Tibial nerve (tissue), 4 donors: ENCODE data around the gene CLCN7. TPM values are rescaled to one million over a fixed set of nuclear protein-coding genes. Genes with fewer than 3 reads are reported as not detected.

Experiments
- DNase-seq, 2 donors: peaks; one replicate each; pipeline ENCODE4 v3.0.0-alpha.2; 2019; ENCODE audit warnings: low spot score in 2 of 2
- H3K27ac ChIP-seq, 4 donors: fragments of 200-600 bp; sonication (generic) in 3 of 4; one replicate each; pipeline ENCODE4 v1.5.1; 2017 to 2019; ENCODE audit warnings: mild to moderate bottlenecking in 1 of 4
- H3K27me3 ChIP-seq, 2 donors: fragments of 200-600 bp; sonication (generic) in 1 of 2; one replicate each; pipeline versions ENCODE4 v1.5.1 to v1.6.0; 2017 to 2019
- H3K36me3 ChIP-seq, 3 donors: fragments of 200-600 bp; sonication (generic); one replicate each; pipeline ENCODE4 v1.5.1; 2018 to 2019
- H3K4me1 ChIP-seq, 4 donors: fragments of 200-600 bp; sonication (generic) in 3 of 4; one replicate each; pipeline ENCODE4 v1.5.1; 2017 to 2019
- H3K4me3 ChIP-seq, 4 donors: fragments of 200-600 bp; sonication (generic) in 3 of 4; one replicate each; pipeline ENCODE4 v1.5.1; 2017 to 2019; ENCODE audit warnings: mild to moderate bottlenecking in 1 of 4, moderate library complexity in 1 of 4
- H3K9me3 ChIP-seq, 4 donors: fragments of 200-600 bp; sonication (generic) in 3 of 4; one replicate each; pipeline ENCODE4 v1.5.1; 2017 to 2019
- EP300 ChIP-seq, 2 donors: sonication (generic); formaldehyde crosslinking; IDR thresholded peaks; one replicate each; pipeline ENCODE4 v1.6.1; 2017; ENCODE audit warnings: antibody characterized with exemption in 2 of 2, mild to moderate bottlenecking in 1 of 2
- POLR2A ChIP-seq, 2 donors: fragments of 450-650 bp; IDR thresholded peaks; one replicate each; pipeline ENCODE4 v1.6.1; 2017; ENCODE audit warnings: antibody characterized with exemption in 2 of 2, mild to moderate bottlenecking in 2 of 2, moderate library complexity in 2 of 2
- WGBS, 2 donors: methylation state at CpG; one replicate each; pipeline ENCODE4 v1.1.5; 2018; 5-methylcytosine and 5-hydroxymethylcytosine counted together
- total RNA-seq, 4 donors: library from RNA; depleted of rRNA; stranded (reverse); fragments of >200 nt; gene quantifications; one replicate each; pipeline ENCODE4 v1.1.0, GENCODE V29; 2016
- TF ChIP-seq, protein P1 (sequence below), 5 experiments: fragments of 200-600 bp in 3 of 5; fragments of 450-650 bp in 2 of 5; sonication (generic) in 3 of 5; IDR thresholded peaks; one replicate each; pipeline ENCODE4 v1.5.1; 2016 to 2019; ENCODE audit warnings: antibody characterized with exemption in 5 of 5, mild to moderate bottlenecking in 3 of 5, moderate library complexity in 2 of 5

CLCN7 gene
- total RNA-seq, 4 donors from 2014 or later = 38.7 to 136 (median 73.1) TPM

DNA sequence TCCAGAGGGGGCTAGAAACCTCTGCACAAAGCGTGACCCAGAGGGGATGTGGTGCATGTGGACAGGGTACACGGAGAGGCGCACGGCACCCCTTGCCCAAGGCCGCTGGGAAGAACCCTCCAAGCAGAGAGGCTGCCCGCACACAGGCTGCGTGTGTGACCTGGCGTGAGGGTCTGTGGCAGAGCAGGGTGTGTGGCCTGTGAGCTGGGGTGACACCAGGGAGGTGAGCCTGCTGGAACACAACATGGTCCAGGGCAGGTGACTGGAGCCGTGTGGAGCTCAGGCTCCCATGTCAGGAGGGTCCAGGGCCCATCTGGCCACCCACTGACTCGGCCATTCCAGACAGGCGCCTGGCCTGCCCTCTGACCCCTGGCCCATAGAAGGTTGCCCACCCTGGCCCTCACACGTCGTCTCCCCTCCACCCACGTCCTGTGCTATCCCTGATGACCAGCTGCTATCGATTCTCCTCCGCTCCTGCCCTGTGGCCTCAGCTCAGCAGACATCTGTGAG lies 43.9 kb upstream of the CLCN7 start:
- TF ChIP-seq EP300 (IDR thresholded peaks at IDR 0.05) (no peak), POLR2A (IDR thresholded peaks at IDR 0.05) (no peak)
- TF ChIP-seq, protein P1, sequence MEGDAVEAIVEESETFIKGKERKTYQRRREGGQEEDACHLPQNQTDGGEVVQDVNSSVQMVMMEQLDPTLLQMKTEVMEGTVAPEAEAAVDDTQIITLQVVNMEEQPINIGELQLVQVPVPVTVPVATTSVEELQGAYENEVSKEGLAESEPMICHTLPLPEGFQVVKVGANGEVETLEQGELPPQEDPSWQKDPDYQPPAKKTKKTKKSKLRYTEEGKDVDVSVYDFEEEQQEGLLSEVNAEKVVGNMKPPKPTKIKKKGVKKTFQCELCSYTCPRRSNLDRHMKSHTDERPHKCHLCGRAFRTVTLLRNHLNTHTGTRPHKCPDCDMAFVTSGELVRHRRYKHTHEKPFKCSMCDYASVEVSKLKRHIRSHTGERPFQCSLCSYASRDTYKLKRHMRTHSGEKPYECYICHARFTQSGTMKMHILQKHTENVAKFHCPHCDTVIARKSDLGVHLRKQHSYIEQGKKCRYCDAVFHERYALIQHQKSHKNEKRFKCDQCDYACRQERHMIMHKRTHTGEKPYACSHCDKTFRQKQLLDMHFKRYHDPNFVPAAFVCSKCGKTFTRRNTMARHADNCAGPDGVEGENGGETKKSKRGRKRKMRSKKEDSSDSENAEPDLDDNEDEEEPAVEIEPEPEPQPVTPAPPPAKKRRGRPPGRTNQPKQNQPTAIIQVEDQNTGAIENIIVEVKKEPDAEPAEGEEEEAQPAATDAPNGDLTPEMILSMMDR (IDR thresholded peaks at IDR 0.05) = no peak
- Histone ChIP-seq H3K36me3 (peaks cover 0 to 91% (median 0%) of the 10 kb centered on the region in 3 donors), H3K9me3 (peaks cover 0 to 19% (median 0%) of the 10 kb centered on the region in 4 donors), H3K27me3 (no peaks in the 10 kb centered on the region), H3K4me3 (no peak overlapping the region), H3K4me1 (no peaks in the 10 kb centered on the region), H3K27ac (no peak overlapping the region)
- 88 to 92% methylated on average over 16 of the region's 16 CpGs for WGBS, 2 donors
- DNase-seq = no peak

DNA sequence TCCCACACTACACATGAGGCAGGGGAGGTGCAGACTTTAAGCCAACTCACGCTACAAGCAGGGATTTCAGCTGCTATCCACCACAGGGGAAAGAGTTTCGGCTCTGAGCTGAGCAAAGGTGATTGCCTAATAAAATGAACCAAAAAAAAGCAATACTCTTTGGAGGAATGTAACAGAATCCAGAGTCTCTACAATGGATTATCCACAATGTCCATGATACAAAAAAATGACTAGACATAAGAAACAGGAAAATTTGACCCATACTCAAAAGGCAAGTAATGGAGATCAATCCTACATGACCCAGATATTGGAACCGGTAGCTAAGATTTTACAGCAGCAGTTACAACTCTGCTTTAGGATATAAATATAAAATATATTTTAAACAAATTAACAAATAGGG lies 39.7 kb upstream of the CLCN7 start:
- DNase-seq = no peak
- TF ChIP-seq EP300 (IDR thresholded peaks at IDR 0.05) (no peak), POLR2A (IDR thresholded peaks at IDR 0.05) (no peak)
- TF ChIP-seq, protein P1 (IDR thresholded peaks at IDR 0.05) = no peak
- Histone ChIP-seq H3K36me3 (peaks cover 0 to 96% (median 0%) of the 10 kb centered on the region in 3 donors), H3K27me3 (no peaks in the 10 kb centered on the region), H3K27ac (no peak overlapping the region), H3K9me3 (peaks cover 0 to 20% (median 0%) of the 10 kb centered on the region in 4 donors), H3K4me1 (no peaks in the 10 kb centered on the region), H3K4me3 (no peak overlapping the region)
- 96 to 97% methylated on average over 3 of the region's 3 CpGs for WGBS, 2 donors

DNA sequence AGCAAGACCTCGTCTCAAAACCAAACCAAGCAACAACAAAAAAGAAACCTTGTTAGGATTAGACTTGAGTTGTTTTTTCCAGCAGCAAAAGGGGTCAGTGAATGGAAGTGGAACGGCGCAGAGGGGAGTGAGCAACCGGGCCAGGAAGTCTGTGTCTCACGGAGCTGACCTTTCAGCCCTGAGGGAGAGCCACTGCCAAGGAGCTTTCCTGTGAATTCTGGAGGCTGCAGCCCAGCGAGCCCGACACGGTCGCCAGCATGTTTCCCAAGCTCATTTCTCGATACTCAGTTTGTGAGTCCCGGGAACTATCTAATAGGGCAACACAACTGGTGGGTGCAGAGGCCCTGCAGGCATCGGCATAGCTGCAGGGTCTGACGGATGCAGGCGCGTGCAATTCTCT lies 37.9 kb upstream of the CLCN7 start:
- Histone ChIP-seq H3K9me3 (peaks cover 0 to 20% (median 0%) of the 10 kb centered on the region in 4 donors), H3K27ac (no peak overlapping the region), H3K36me3 (peaks cover 0 to 95% (median 0%) of the 10 kb centered on the region in 3 donors), H3K4me1 (no peaks in the 10 kb centered on the region), H3K27me3 (no peaks in the 10 kb centered on the region), H3K4me3 (no peak overlapping the region)
- WGBS, 2 donors = 76 to 85% methylated on average over 15 of the region's 15 CpGs
- no peak for DNase-seq
- no peak for TF ChIP-seq POLR2A (IDR thresholded peaks at IDR 0.05)
- no peak for TF ChIP-seq EP300 (IDR thresholded peaks at IDR 0.05)
- TF ChIP-seq, protein P1 (IDR thresholded peaks at IDR 0.05) = no peak

DNA sequence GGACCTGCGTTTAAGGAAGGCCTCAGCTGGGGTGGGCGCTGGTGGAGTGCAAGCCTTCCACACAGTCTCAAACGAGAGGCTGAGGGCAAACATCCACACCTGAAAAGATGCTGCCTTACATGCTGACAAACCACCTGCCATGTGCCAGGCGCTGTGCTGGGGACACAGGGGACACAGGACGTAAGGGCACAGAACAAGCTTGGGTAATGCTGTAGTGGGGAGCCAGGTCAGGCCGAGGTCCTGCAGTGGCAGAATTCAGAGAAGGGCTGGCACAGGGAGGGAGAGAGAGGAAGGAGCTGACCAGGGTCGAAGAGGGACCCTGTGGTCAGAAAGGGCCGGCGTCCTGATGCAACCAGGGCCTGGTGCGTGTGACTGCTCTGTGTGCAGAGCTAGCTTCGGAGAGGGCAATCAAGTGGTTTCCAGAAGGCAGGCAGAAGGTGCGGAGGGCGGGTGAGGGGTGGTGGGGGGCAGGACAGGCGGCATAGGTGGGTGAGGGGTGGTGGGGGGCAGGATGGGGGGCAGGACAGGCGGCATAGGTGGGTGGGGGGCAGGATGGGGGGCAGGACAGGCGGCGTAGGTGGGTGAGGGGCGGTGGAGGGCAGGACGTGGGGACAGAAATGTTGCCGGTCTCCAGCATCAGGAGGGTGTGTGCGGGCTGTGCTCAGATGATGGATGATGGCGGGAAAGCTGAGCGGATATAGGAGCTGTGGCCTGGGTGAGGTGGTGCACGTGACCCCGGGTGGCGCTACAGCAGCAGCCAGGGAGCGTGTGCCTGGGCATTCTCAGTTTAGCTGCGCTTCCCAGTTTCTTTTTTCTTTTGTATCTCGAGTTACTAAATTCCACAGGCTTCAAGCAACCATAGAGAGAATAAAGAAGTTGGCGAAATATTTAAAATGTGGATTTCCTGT lies 37.1 kb upstream of the CLCN7 start:
- no peak for DNase-seq
- Histone ChIP-seq H3K9me3 (peaks cover 0 to 20% (median 0%) of the 10 kb centered on the region in 4 donors), H3K4me1 (no peaks in the 10 kb centered on the region), H3K27me3 (no peaks in the 10 kb centered on the region), H3K27ac (no peak overlapping the region), H3K4me3 (no peak overlapping the region), H3K36me3 (peaks cover 0 to 93% (median 0%) of the 10 kb centered on the region in 3 donors)
- 81 to 83% methylated on average over 30 of the region's 30 CpGs for WGBS, 2 donors
- no peak for TF ChIP-seq EP300 (IDR thresholded peaks at IDR 0.05)

DNA sequence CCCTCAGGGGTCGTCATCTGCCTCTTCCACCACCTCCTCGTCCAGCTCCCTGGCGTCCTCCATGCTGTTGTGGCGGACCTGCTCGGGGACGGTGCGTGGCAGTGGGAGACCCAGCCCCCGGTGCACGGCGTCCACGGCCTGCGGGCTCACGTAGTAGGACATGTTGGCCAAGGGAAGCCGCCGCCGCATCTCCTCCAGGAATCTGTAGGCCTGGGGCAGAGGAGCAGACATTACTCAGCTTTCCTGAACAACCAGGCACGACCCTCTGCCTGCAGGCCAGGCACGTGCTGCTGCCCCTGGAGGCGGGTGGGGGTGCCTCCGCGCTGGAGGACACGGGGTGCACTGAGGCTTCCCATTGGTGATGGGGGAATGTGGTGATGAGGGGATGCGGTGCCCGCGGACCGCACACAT lies 36.1 kb upstream of the CLCN7 start:
- DNase-seq = no peak
- Histone ChIP-seq H3K4me3 (no peak overlapping the region), H3K9me3 (peaks cover 0 to 20% (median 0%) of the 10 kb centered on the region in 4 donors), H3K36me3 (peaks cover 0 to 97% (median 0%) of the 10 kb centered on the region in 3 donors), H3K27ac (no peak overlapping the region), H3K27me3 (no peaks in the 10 kb centered on the region), H3K4me1 (no peaks in the 10 kb centered on the region)
- WGBS, 2 donors = 88% methylated on average over 20 to 25 of the region's 26 CpGs
- TF ChIP-seq EP300 (IDR thresholded peaks at IDR 0.05) = no peak
- TF ChIP-seq, protein P1 (IDR thresholded peaks at IDR 0.05) = no peak
- TF ChIP-seq POLR2A (IDR thresholded peaks at IDR 0.05) = no peak
